Measurements from ENCODE around the gene OPHN1.

DNA sequence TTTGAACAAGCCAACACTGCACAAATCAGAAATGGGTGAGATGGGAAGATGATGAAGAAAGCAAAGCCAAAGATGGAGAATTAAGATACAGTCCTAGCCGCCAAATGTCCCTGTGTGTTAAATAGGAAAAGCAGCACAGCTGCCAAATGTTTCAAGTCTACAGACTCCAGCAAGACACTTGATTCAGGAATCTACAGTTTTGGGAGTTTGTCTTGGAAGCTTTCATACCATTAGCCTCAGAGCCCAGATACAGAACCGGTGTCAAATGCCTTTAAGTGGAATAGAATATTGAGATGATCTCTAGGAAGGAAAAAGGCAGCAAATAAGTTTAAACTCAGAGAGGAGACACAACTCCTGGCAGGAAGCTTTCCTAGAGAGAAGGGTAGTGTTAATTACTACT lies 30.3 kb downstream of the OPHN1 start:
- TF ChIP-seq GATA2 (IDR thresholded peaks at IDR 0.05; ENCODE audit: low read depth, low read length) (no peak), GATA3 (IDR thresholded peaks at IDR 0.05; ENCODE audit: low read depth, low read length) (no peak)

Data from SH-SY5Y (cell line).